ENCODE results near the gene PEDS1.

PEDS1 gene

GRCh38 chr20:50141811-50142561, 11.5 kb downstream of the PEDS1 start:
- DNase-seq (ENCODE audit: low spot score) (no peak), ATAC-seq (ENCODE audit: low read depth) (no peak)
- no peak for TF ChIP-seq CTCF (IDR thresholded peaks at IDR 0.05; ENCODE audit: poor library complexity, severe bottlenecking)
- peaks cover 87% of the 10 kb centered on the region for H3K36me3 ChIP-seq (ENCODE audit: low read depth)
- peak overlapping the region; percentile 91 for H3K27ac ChIP-seq (ENCODE audit: poor library complexity, severe bottlenecking)
- H3K4me1 ChIP-seq (ENCODE audit: insufficient read depth, poor library complexity, severe bottlenecking): peaks cover 71% of the 10 kb centered on the region
- no peaks in the 10 kb centered on the region for H3K9me3 ChIP-seq (ENCODE audit: severe bottlenecking)
- H3K4me3 ChIP-seq (ENCODE audit: severe bottlenecking): no peak overlapping the region
- H3K27me3 ChIP-seq (ENCODE audit: insufficient read depth, poor library complexity, severe bottlenecking): no peaks in the 10 kb centered on the region

- no peak for TF ChIP-seq CTCF (IDR thresholded peaks at IDR 0.05; ENCODE audit: poor library complexity, severe bottlenecking)
- Histone ChIP-seq H3K27ac (ENCODE audit: poor library complexity, severe bottlenecking) (peak overlapping the region; percentile 91), H3K4me1 (ENCODE audit: insufficient read depth, poor library complexity, severe bottlenecking) (peaks cover 64% of the 10 kb centered on the region), H3K36me3 (ENCODE audit: low read depth) (peaks cover 89% of the 10 kb centered on the region), H3K27me3 (ENCODE audit: insufficient read depth, poor library complexity, severe bottlenecking) (no peaks in the 10 kb centered on the region), H3K9me3 (ENCODE audit: severe bottlenecking) (no peaks in the 10 kb centered on the region), H3K4me3 (ENCODE audit: severe bottlenecking) (no peak overlapping the region)
- ATAC-seq (ENCODE audit: low read depth) (peak; percentile 3; the same call in 2 of the 3 replicates), DNase-seq (ENCODE audit: low spot score) (no peak)
These were observed 12.4 kb downstream of the PEDS1 start for GRCh38 chr20:50141018-50141675.

- peak overlapping the region; percentile 91 for H3K27ac ChIP-seq (ENCODE audit: poor library complexity, severe bottlenecking)
- ATAC-seq (ENCODE audit: low read depth) (no peak), DNase-seq (ENCODE audit: low spot score) (no peak)
- no peaks in the 10 kb centered on the region for H3K9me3 ChIP-seq (ENCODE audit: severe bottlenecking)
- H3K4me3 ChIP-seq (ENCODE audit: severe bottlenecking): no peak overlapping the region
- H3K36me3 ChIP-seq (ENCODE audit: low read depth): peaks cover 88% of the 10 kb centered on the region
- no peaks in the 10 kb centered on the region for H3K27me3 ChIP-seq (ENCODE audit: insufficient read depth, poor library complexity, severe bottlenecking)
- H3K4me1 ChIP-seq (ENCODE audit: insufficient read depth, poor library complexity, severe bottlenecking): peaks cover 59% of the 10 kb centered on the region
- TF ChIP-seq CTCF (IDR thresholded peaks at IDR 0.05; ENCODE audit: poor library complexity, severe bottlenecking): no peak
These were observed 13.1 kb downstream of the PEDS1 start for GRCh38 chr20:50140339-50140859.

- peak; percentile 37 for TF ChIP-seq CTCF (IDR thresholded peaks at IDR 0.05; ENCODE audit: poor library complexity, severe bottlenecking)
- H3K27me3 ChIP-seq (ENCODE audit: insufficient read depth, poor library complexity, severe bottlenecking): no peaks in the 10 kb centered on the region
- H3K4me3 ChIP-seq (ENCODE audit: severe bottlenecking): no peak overlapping the region
- H3K36me3 ChIP-seq (ENCODE audit: low read depth): peaks cover 93% of the 10 kb centered on the region
- DNase-seq (ENCODE audit: low spot score): no peak
- H3K4me1 ChIP-seq (ENCODE audit: insufficient read depth, poor library complexity, severe bottlenecking): peaks cover 45% of the 10 kb centered on the region
- peak overlapping the region; percentile 45 for H3K27ac ChIP-seq (ENCODE audit: poor library complexity, severe bottlenecking)
- H3K9me3 ChIP-seq (ENCODE audit: severe bottlenecking): no peaks in the 10 kb centered on the region
- peak; percentile 13; the same call in 1 of the 3 replicates for ATAC-seq (ENCODE audit: low read depth)
These were observed 14.8 kb downstream of the PEDS1 start for GRCh38 chr20:50138479-50139393.
